Measurements from ENCODE around the gene CFH. TPM values are rescaled to one million over a fixed set of nuclear protein-coding genes. Genes with fewer than 3 reads are reported as not detected.
"Not testable (repeated sequence)": the region's sequence is repeated elsewhere in the genome, so short reads cannot be mapped to it uniquely, and the experiment has no call there.

The CFH gene
- total and polyA plus RNA-seq, 8 donors = 5.5 to 198 (median 43.9) TPM

GRCh38 chr1:196689001-196689400, 37.2 kb downstream of the CFH start:
- H3K9me3 ChIP-seq = no peaks in the 10 kb centered on the region
- no peak overlapping the region for H3K27ac ChIP-seq
- no peak for DNase-seq
- H3K36me3 ChIP-seq = peaks cover 0 to 21% (median 9%) of the 10 kb centered on the region in 4 donors
- intact Hi-C loops (cut with DNase I; ENCODE audit: low total_unique reads) = no loop called here
- H3K27me3 ChIP-seq = no peaks in the 10 kb centered on the region
- WGBS, 5 donors = 89 to 97% (median 92%) methylated on average over 3 of the region's 3 CpGs
- H3K4me1 ChIP-seq = no peaks in the 10 kb centered on the region
- TF ChIP-seq POLR2AphosphoS5 (IDR thresholded peaks at IDR 0.05) = no peak
- H3K4me3 ChIP-seq = no peak overlapping the region

- Histone ChIP-seq H3K27ac (no peak overlapping the region), H3K4me3 (no peak overlapping the region), H3K27me3 (no peaks in the 10 kb centered on the region), H3K4me1 (no peaks in the 10 kb centered on the region), H3K36me3 (peaks cover 0 to 16% (median 8%) of the 10 kb centered on the region in 4 donors), H3K9me3 (peaks cover 0 to 3% (median 0%) of the 10 kb centered on the region in 4 donors)
- TF ChIP-seq POLR2A (IDR thresholded peaks at IDR 0.05) = no peak
- intact Hi-C loops (cut with DNase I; ENCODE audit: low total_unique reads) = no loop called here
- 59 to 78% (median 70%) methylated on average over 5 of the region's 5 CpGs for WGBS, 5 donors
- DNase-seq = no peak
These were observed 38.7 kb downstream of the CFH start for GRCh38 chr1:196690582-196690981.

- H3K4me3 ChIP-seq = no peak overlapping the region
- TF ChIP-seq POLR2A (IDR thresholded peaks at IDR 0.05) (no peak), CTCF (IDR thresholded peaks at IDR 0.05) (no peak), POLR2AphosphoS5 (IDR thresholded peaks at IDR 0.05) (no peak), EP300 (IDR thresholded peaks at IDR 0.05) (no peak)
- H3K27ac ChIP-seq = no peak overlapping the region
- peaks cover 0 to 10% (median 6%) of the 10 kb centered on the region in 4 donors for H3K9me3 ChIP-seq
- intact Hi-C loops (cut with DNase I; ENCODE audit: low total_unique reads) = no loop called here
- no peaks in the 10 kb centered on the region for H3K27me3 ChIP-seq
- no peak for DNase-seq
- peaks cover 0 to 13% (median 2%) of the 10 kb centered on the region in 4 donors for H3K36me3 ChIP-seq
- WGBS, 5 donors = 95 to 98% (median 96%) methylated on average over 2 of the region's 2 CpGs
- no peaks in the 10 kb centered on the region for H3K4me1 ChIP-seq
These were observed 47.1 kb downstream of the CFH start for GRCh38 chr1:196698993-196699392.

- intact Hi-C loops (cut with DNase I; ENCODE audit: low total_unique reads) = no loop called here
- H3K9me3 ChIP-seq = peaks cover 0 to 13% (median 5%) of the 10 kb centered on the region in 4 donors
- no peak for TF ChIP-seq EP300 (IDR thresholded peaks at IDR 0.05)
- TF ChIP-seq CTCF (IDR thresholded peaks at IDR 0.05) = no peak
- TF ChIP-seq POLR2AphosphoS5 (IDR thresholded peaks at IDR 0.05) = no peak
- TF ChIP-seq POLR2A (IDR thresholded peaks at IDR 0.05) = no peak
- H3K27me3 ChIP-seq = no peaks in the 10 kb centered on the region
- H3K4me3 ChIP-seq = no peak overlapping the region
- peaks cover 0 to 12% (median 2%) of the 10 kb centered on the region in 4 donors for H3K36me3 ChIP-seq
- no peak for DNase-seq
- no peak overlapping the region for H3K27ac ChIP-seq
- H3K4me1 ChIP-seq = no peaks in the 10 kb centered on the region
- WGBS, 5 donors = 62 to 100% (median 79%) methylated on average over 1 of the region's 1 CpG
These were observed 49.3 kb downstream of the CFH start for GRCh38 chr1:196701144-196701543.

- 70 to 87% (median 75%) methylated on average over 2 of the region's 2 CpGs for WGBS, 5 donors
- DNase-seq; H3K27me3 ChIP-seq; H3K9me3 ChIP-seq; H3K4me1 ChIP-seq; H3K27ac ChIP-seq; H3K36me3 ChIP-seq; H3K4me3 ChIP-seq; intact Hi-C loops (cut with DNase I; ENCODE audit: low total_unique reads): not testable (repeated sequence)
These were observed 58.0 kb downstream of the CFH start for GRCh38 chr1:196709892-196710291.

GRCh38 chr1:196717868-196718267, 66.0 kb downstream of the CFH start:
- intact Hi-C loops (cut with DNase I; ENCODE audit: low total_unique reads) = no loop called here
- 63 to 84% (median 67%) methylated on average over 2 of the region's 2 CpGs for WGBS, 5 donors
- TF ChIP-seq POLR2AphosphoS5 (IDR thresholded peaks at IDR 0.05) (no peak), EP300 (IDR thresholded peaks at IDR 0.05) (no peak), CTCF (IDR thresholded peaks at IDR 0.05) (no peak), POLR2A (IDR thresholded peaks at IDR 0.05) (no peak)

More at GRCh38 chr1:196717868-196718267, 66.0 kb downstream of the CFH start:
- no peaks in the 10 kb centered on the region for H3K36me3 ChIP-seq
- DNase-seq = no peak
- H3K9me3 ChIP-seq = no peaks in the 10 kb centered on the region
- no peak overlapping the region for H3K4me3 ChIP-seq
- H3K4me1 ChIP-seq = no peaks in the 10 kb centered on the region
- H3K27me3 ChIP-seq = no peaks in the 10 kb centered on the region
- no peak overlapping the region for H3K27ac ChIP-seq

Measured in stomach (tissue), 9 donors.